GM21717 (cell line): ENCODE results near the gene UVRAG.

Experiments used
- ATAC-seq: cut with Tn5 transposase; IDR thresholded peaks from one replicate; pipeline ENCODE4 v1.9.1; 2021; ENCODE audit warnings: mild to moderate bottlenecking, moderate library complexity; ENCODE audit not compliant: unreplicated experiment

The UVRAG gene

GRCh38 chr11:76131671-76132631 lies 316.9 kb downstream of the UVRAG start:
- no peak for ATAC-seq

- ATAC-seq = no peak
Measured at GRCh38 chr11:76134239-76134638, 319.2 kb downstream of the UVRAG start.

- no peak for ATAC-seq
Measured at GRCh38 chr11:76135491-76135890, 320.5 kb downstream of the UVRAG start.

- no peak for ATAC-seq
Measured at GRCh38 chr11:76139314-76139713, 324.3 kb downstream of the UVRAG start.

GRCh38 chr11:76140912-76141574 lies 326.0 kb downstream of the UVRAG start:
- no peak for ATAC-seq

GRCh38 chr11:76141901-76142588 lies 327.0 kb downstream of the UVRAG start:
- no peak for ATAC-seq

GRCh38 chr11:76143274-76143673 lies 328.3 kb downstream of the UVRAG start:
- ATAC-seq = no peak

GRCh38 chr11:76147106-76147740 lies 332.2 kb downstream of the UVRAG start:
- ATAC-seq = no peak

- no peak for ATAC-seq
Measured at GRCh38 chr11:76148231-76148630, 333.2 kb downstream of the UVRAG start.

- ATAC-seq = no peak
Measured at GRCh38 chr11:76148941-76149613, 334.1 kb downstream of the UVRAG start.

- no peak for ATAC-seq
Measured at GRCh38 chr11:76149713-76150112, 334.7 kb downstream of the UVRAG start.

GRCh38 chr11:76150141-76150540 lies 335.1 kb downstream of the UVRAG start:
- no peak for ATAC-seq

GRCh38 chr11:76151556-76152085 lies 336.6 kb downstream of the UVRAG start:
- ATAC-seq = no peak

- ATAC-seq = peak; percentile 70
Measured at GRCh38 chr11:76152086-76152681, 337.2 kb downstream of the UVRAG start.

GRCh38 chr11:76152741-76153570 lies 337.9 kb downstream of the UVRAG start:
- ATAC-seq = peak; percentile 40

- no peak for ATAC-seq
Measured at GRCh38 chr11:76153571-76153923, 338.5 kb downstream of the UVRAG start.

- ATAC-seq = no peak
Measured at GRCh38 chr11:76155500-76156227, 340.7 kb downstream of the UVRAG start.

GRCh38 chr11:76156971-76157427 lies 342.0 kb downstream of the UVRAG start:
- no peak for ATAC-seq
